ENCODE data around the gene IPO4. TPM values are rescaled to one million over a fixed set of nuclear protein-coding genes. Genes with fewer than 3 reads are reported as not detected.

IPO4 gene
- total and polyA plus RNA-seq, 2 of the 13 experiments (the other 11 are each of a cell fraction or from before 2014, with no cell fraction given): 39.0 to 179 TPM

GRCh38 chr14:24141097-24141880 is 47.3 kb downstream of the IPO4 start, which contains the start of gene EMC9 (continued):
- TF ChIP-seq ZC3H4 (CRISPR knock-in tag; IDR thresholded peaks at IDR 0.05; ENCODE audit: borderline replicate concordance) (no peak; the same call in none of the 2 replicates), ZNF10 (CRISPR knock-in tag; IDR thresholded peaks at IDR 0.05; ENCODE audit: borderline replicate concordance, low read depth) (0 out of 2 replicates have a peak, but pooled peaks have one; percentile 82), CENPT (CRISPR knock-in tag; IDR thresholded peaks at IDR 0.05; ENCODE audit: low read depth) (peak; percentile 96), FIP1L1 (IDR thresholded peaks at IDR 0.05; ENCODE audit: borderline replicate concordance, insufficient read depth, low read depth, low read length) (peak; percentile 83; the same call in 1 of the 2 replicates), NR2C2 (CRISPR knock-in tag; IDR thresholded peaks at IDR 0.05; ENCODE audit: borderline replicate concordance) (peak; percentile 83), ZKSCAN1 (IDR thresholded peaks at IDR 0.05; ENCODE audit: low read length) (peak; percentile 26), ZNF781 (CRISPR knock-in tag; IDR thresholded peaks at IDR 0.05; ENCODE audit: borderline replicate concordance, not compliant biosample characterization) (peak; percentile 29), ZNF878 (CRISPR knock-in tag; IDR thresholded peaks at IDR 0.05) (no peak), ZC3H13 (CRISPR knock-in tag; IDR thresholded peaks at IDR 0.05) (no peak), ZFP37 (CRISPR knock-in tag; IDR thresholded peaks at IDR 0.05; ENCODE audit: borderline replicate concordance) (peak; percentile 64; the same call in 1 of the 2 replicates), ZNF407 (CRISPR knock-in tag; IDR thresholded peaks at IDR 0.05; ENCODE audit: not compliant biosample characterization) (peak; percentile 97), LCORL (IDR thresholded peaks at IDR 0.05) (no peak), LCORL (CRISPR knock-in tag; IDR thresholded peaks at IDR 0.05) (no peak), ZFP41 (CRISPR knock-in tag; IDR thresholded peaks at IDR 0.05; ENCODE audit: borderline replicate concordance) (no peak; the same call in 1 of the 2 replicates), ARNTL (CRISPR knock-in tag; IDR thresholded peaks at IDR 0.05) (peak; percentile 74), RNF219 (CRISPR knock-in tag; IDR thresholded peaks at IDR 0.05) (no peak), TFDP1 (CRISPR knock-in tag; IDR thresholded peaks at IDR 0.05; ENCODE audit: borderline replicate concordance) (peak; percentile 72)

Measured in HepG2 (cell line).